CD4-positive, alpha-beta T cell treated with Interferon alpha-2 for 1 hour (primary cell): Measurements from ENCODE around the gene PCDHGA5.
"Not testable (repeated sequence)": the region's sequence is repeated elsewhere in the genome, so short reads cannot be mapped to it uniquely, and the experiment has no call there.

Experiments used
- DNase-seq, 2 donors: peaks; one replicate each; pipeline ENCODE4 v3.0.0-alpha.2; 2020 to 2022

Gene PCDHGA5

GRCh38 chr5:141388661-141389060 is 24.7 kb downstream of the PCDHGA5 start:
- DNase-seq, result no peak

- DNase-seq, result no peak
Measured at GRCh38 chr5:141389153-141390042, 25.4 kb downstream of the PCDHGA5 start.

GRCh38 chr5:141392429-141393198 is 28.7 kb downstream of the PCDHGA5 start, which contains the start of gene PCDHGA8:
Gene PCDHGA8, plus strand, starts transcription at chr5:141392633. Its CDS starts 181 bp downstream, at chr5:141392814.
- DNase-seq, result peak in 1 of 2 donors; percentile 14

- no peak for DNase-seq
Measured at GRCh38 chr5:141393267-141393666, 29.3 kb downstream of the PCDHGA5 start.

- not testable (repeated sequence) for DNase-seq
Measured at GRCh38 chr5:141394401-141395187, 30.6 kb downstream of the PCDHGA5 start.

GRCh38 chr5:141397756-141398551 is 34.0 kb downstream of the PCDHGA5 start, which contains the start of gene PCDHGB5:
Gene PCDHGB5, plus strand, starts transcription at chr5:141397947. Its CDS starts 181 bp downstream, at chr5:141398128.
- peak; percentile 29 to 52 for DNase-seq

GRCh38 chr5:141398608-141399007 is 34.6 kb downstream of the PCDHGA5 start:
- no peak for DNase-seq

GRCh38 chr5:141399555-141400258 is 35.7 kb downstream of the PCDHGA5 start:
- DNase-seq, result no peak

- peak in 1 of 2 donors; percentile 31 for DNase-seq
Measured at GRCh38 chr5:141402553-141403243, 38.7 kb downstream of the PCDHGA5 start, which contains the start of gene PCDHGA9. Gene PCDHGA9, plus strand, starts transcription at chr5:141402778. Its CDS starts 175 bp downstream, at chr5:141402953.

GRCh38 chr5:141403387-141403786 is 39.4 kb downstream of the PCDHGA5 start:
- no peak for DNase-seq

- peak in 1 of 2 donors; percentile 51 for DNase-seq
Measured at GRCh38 chr5:141407790-141408505, 44.0 kb downstream of the PCDHGA5 start, which contains the start of gene PCDHGB6. Gene PCDHGB6, plus strand, starts transcription at chr5:141408021. Its CDS starts 182 bp downstream, at chr5:141408203.

GRCh38 chr5:141409598-141410306 is 45.8 kb downstream of the PCDHGA5 start:
- DNase-seq, result no peak

GRCh38 chr5:141411575-141411974 is 47.6 kb downstream of the PCDHGA5 start:
- DNase-seq, result no peak

GRCh38 chr5:141412854-141413539 is 49.0 kb downstream of the PCDHGA5 start, which contains the start of gene PCDHGA10:
Gene PCDHGA10, plus strand, starts transcription at chr5:141412987. Its CDS starts 189 bp downstream, at chr5:141413176.
- peak; percentile 50 to 67 for DNase-seq

- DNase-seq, result no peak
Measured at GRCh38 chr5:141413540-141414069, 49.6 kb downstream of the PCDHGA5 start.

GRCh38 chr5:141414548-141415274 is 50.7 kb downstream of the PCDHGA5 start:
- not testable (repeated sequence) for DNase-seq

GRCh38 chr5:141415275-141415618 is 51.3 kb downstream of the PCDHGA5 start:
- not testable (repeated sequence) for DNase-seq
